WTC11 (cell line): ENCODE results near the gene P2RY4. TPM values are rescaled to one million over a fixed set of nuclear protein-coding genes. Genes with fewer than 3 reads are reported as not detected.
"Not testable (repeated sequence)": the region's sequence is repeated elsewhere in the genome, so short reads cannot be mapped to it uniquely, and the experiment has no call there.

ENCODE experiments used
- ATAC-seq: fragments of 200-7000 bp; cut with Tn5 transposase; 2 replicates; pipeline ENCODE4 v1.10.0; 2021; ENCODE audit warnings: mild to moderate bottlenecking, moderate library complexity
- CTCF ChIA-PET: fragments of 300-600 bp; sonication (Branson Sonifier 250); formaldehyde crosslinking; loops from one replicate; lab custom pipeline; 2021; ENCODE audit warnings: antibody characterized with exemption; lab: Charles Lee
- POLR2A ChIA-PET: fragments of 350-600 bp; sonication (Branson Sonifier 250); formaldehyde crosslinking; loops from one replicate; lab custom pipeline; 2021; ENCODE audit warnings: antibody characterized with exemption; lab: Charles Lee
- DNase-seq: peaks from one replicate; pipeline ENCODE4 v3.0.0; 2021; ENCODE audit warnings: low spot score
- H3K27ac Mint-ChIP-seq: 2 replicates; pipeline ENCODE4 v1.8.0; 2021; ENCODE audit warnings: mixed read lengths
- H3K27me3 Mint-ChIP-seq: 2 replicates; pipeline ENCODE4 v1.8.0; 2021; ENCODE audit warnings: low read depth, mild to moderate bottlenecking, moderate library complexity, mixed read lengths
- H3K36me3 Mint-ChIP-seq: 2 replicates; pipeline ENCODE4 v1.8.0; 2021; ENCODE audit warnings: mixed read lengths
- H3K4me1 Mint-ChIP-seq: 2 replicates; pipeline ENCODE4 v1.8.0; 2022; ENCODE audit warnings: mixed read lengths
- H3K4me3 Mint-ChIP-seq: 2 replicates; pipeline ENCODE4 v1.8.0; 2021; ENCODE audit warnings: mild to moderate bottlenecking, moderate library complexity, mixed read lengths
- H3K9me3 Mint-ChIP-seq: 2 replicates; pipeline ENCODE4 v1.8.0; 2021; ENCODE audit warnings: mixed read lengths
- ESRRA ChIP-seq: sonication (generic); formaldehyde crosslinking; IDR thresholded peaks from 2 replicates; pipeline ENCODE4 v1.8.1; 2022; ENCODE audit warnings: mild to moderate bottlenecking, missing genetic modification reagents, borderline replicate concordance
- FOXJ3 ChIP-seq: sonication (generic); formaldehyde crosslinking; IDR thresholded peaks from 2 replicates; pipeline ENCODE4 v1.9.0; 2021; ENCODE audit warnings: missing genetic modification reagents, mild to moderate bottlenecking, borderline replicate concordance
- GTF2I ChIP-seq: fragments of 250-450 bp; sonication (Bioruptor Pico); conservative IDR thresholded peaks from 2 replicates; pipeline ENCODE4 v1.4.0; 2021; ENCODE audit warnings: mild to moderate bottlenecking
- HMGA2 ChIP-seq: fragments of 250-450 bp; sonication (Bioruptor Pico); IDR thresholded peaks from 2 replicates; pipeline ENCODE4 v1.4.0; 2021; ENCODE audit warnings: mild to moderate bottlenecking, moderate library complexity
- IRF2 ChIP-seq: sonication (generic); formaldehyde crosslinking; IDR thresholded peaks from 2 replicates; pipeline ENCODE4 v1.8.0; 2022; ENCODE audit warnings: low read depth, missing genetic modification reagents, borderline replicate concordance
- NR3C1 ChIP-seq: sonication (generic); formaldehyde crosslinking; conservative IDR thresholded peaks from 2 replicates; pipeline ENCODE4 v1.8.1; 2023; ENCODE audit warnings: low read depth, mild to moderate bottlenecking, missing genetic modification reagents
- PRRX2 ChIP-seq: fragments of 250-450 bp; sonication (Bioruptor Pico); IDR thresholded peaks from 2 replicates; pipeline ENCODE4 v1.8.0; 2021; ENCODE audit warnings: mild to moderate bottlenecking
- RELA ChIP-seq: sonication (generic); formaldehyde crosslinking; IDR thresholded peaks from 2 replicates; pipeline ENCODE4 v1.8.1; 2022; ENCODE audit warnings: missing genetic modification reagents, mild to moderate bottlenecking, borderline replicate concordance
- ZNF138 ChIP-seq: sonication (generic); formaldehyde crosslinking; conservative IDR thresholded peaks from 2 replicates; pipeline ENCODE4 v1.8.1; 2022; ENCODE audit warnings: mild to moderate bottlenecking, moderate library complexity, missing genetic modification reagents
- ZNF232 ChIP-seq: sonication (generic); formaldehyde crosslinking; IDR thresholded peaks from 2 replicates; pipeline ENCODE4 v1.8.0; 2022; ENCODE audit warnings: mild to moderate bottlenecking, missing genetic modification reagents
- ZNF416 ChIP-seq: fragments of 250-450 bp; sonication (Bioruptor Pico); IDR thresholded peaks from 2 replicates; pipeline ENCODE4 v1.9.0; 2021; ENCODE audit warnings: mild to moderate bottlenecking, inconsistent platforms
- ZNF671 ChIP-seq: fragments of 250-450 bp; sonication (Bioruptor Pico); IDR thresholded peaks from 2 replicates; pipeline ENCODE4 v1.8.0; 2021; ENCODE audit warnings: mild to moderate bottlenecking
- total RNA-seq: library from RNA; stranded (reverse); gene quantifications from 3 replicates; pipeline ENCODE4 v1.2.3, GENCODE V29; 2021
- TF ChIP-seq, protein P1 (sequence below): sonication (generic); formaldehyde crosslinking; IDR thresholded peaks from 2 replicates; pipeline ENCODE4 v1.8.1; 2022; ENCODE audit warnings: missing genetic modification reagents, borderline replicate concordance
- TF ChIP-seq, protein P2 (sequence below): fragments of 250-450 bp; sonication (Bioruptor Pico); IDR thresholded peaks from 2 replicates; pipeline ENCODE4 v1.9.0; 2021; ENCODE audit warnings: mild to moderate bottlenecking
- TF ChIP-seq, protein P3 (sequence below): sonication (generic); formaldehyde crosslinking; IDR thresholded peaks from 2 replicates; pipeline ENCODE4 v1.8.0; 2022; ENCODE audit warnings: mild to moderate bottlenecking, missing genetic modification reagents
- TF ChIP-seq, protein P4 (sequence below): fragments of 250-450 bp; sonication (Bioruptor Pico); IDR thresholded peaks from 2 replicates; pipeline ENCODE4 v1.9.0; 2021; ENCODE audit warnings: mild to moderate bottlenecking
- TF ChIP-seq, protein P5 (sequence below): sonication (generic); formaldehyde crosslinking; IDR thresholded peaks from 2 replicates; pipeline ENCODE4 v1.8.1; 2023; ENCODE audit warnings: mild to moderate bottlenecking, missing genetic modification reagents
- TF ChIP-seq, protein P6 (sequence below): fragments of 250-450 bp; sonication (Bioruptor Pico); IDR thresholded peaks from 2 replicates; pipeline ENCODE4 v1.9.0; 2021; ENCODE audit warnings: mild to moderate bottlenecking, borderline replicate concordance

P2RY4 gene
- total RNA-seq, 1 experiment from 2014 or later, result not detected

DNA sequence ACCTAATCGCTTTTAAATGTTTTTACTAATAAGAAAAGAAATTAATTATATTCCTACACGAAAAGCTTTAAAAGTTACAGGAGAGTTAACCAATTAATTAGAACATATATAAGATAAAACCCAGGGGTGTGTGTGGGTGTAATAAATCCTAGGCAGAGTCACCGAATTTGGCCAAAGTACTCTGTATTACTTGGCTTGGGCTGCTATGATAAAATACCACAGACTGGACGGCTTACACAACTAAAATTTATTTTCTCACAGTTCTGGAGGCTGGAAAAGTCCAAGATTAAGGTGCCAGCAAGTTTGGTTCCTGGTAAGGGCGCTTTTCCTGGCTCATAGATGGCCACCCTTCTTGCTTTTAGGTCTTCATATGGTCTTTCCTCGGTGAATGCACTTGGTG lies 15.1 kb downstream of the P2RY4 start:
- H3K36me3 Mint-ChIP-seq, result no peaks in the 10 kb centered on the region
- ChIA-PET POLR2A (no interaction called here), CTCF (no interaction called here)
- no peaks in the 10 kb centered on the region for H3K27me3 Mint-ChIP-seq
- H3K4me1 Mint-ChIP-seq, result peaks cover 13% of the 10 kb centered on the region
- ATAC-seq, result no peak
- DNase-seq, result no peak
- H3K27ac Mint-ChIP-seq, result no peak overlapping the region
- no peak overlapping the region for H3K4me3 Mint-ChIP-seq
- no peaks in the 10 kb centered on the region for H3K9me3 Mint-ChIP-seq
- TF ChIP-seq RELA (CRISPR knock-in tag), result no peak
- TF ChIP-seq, protein P1, sequence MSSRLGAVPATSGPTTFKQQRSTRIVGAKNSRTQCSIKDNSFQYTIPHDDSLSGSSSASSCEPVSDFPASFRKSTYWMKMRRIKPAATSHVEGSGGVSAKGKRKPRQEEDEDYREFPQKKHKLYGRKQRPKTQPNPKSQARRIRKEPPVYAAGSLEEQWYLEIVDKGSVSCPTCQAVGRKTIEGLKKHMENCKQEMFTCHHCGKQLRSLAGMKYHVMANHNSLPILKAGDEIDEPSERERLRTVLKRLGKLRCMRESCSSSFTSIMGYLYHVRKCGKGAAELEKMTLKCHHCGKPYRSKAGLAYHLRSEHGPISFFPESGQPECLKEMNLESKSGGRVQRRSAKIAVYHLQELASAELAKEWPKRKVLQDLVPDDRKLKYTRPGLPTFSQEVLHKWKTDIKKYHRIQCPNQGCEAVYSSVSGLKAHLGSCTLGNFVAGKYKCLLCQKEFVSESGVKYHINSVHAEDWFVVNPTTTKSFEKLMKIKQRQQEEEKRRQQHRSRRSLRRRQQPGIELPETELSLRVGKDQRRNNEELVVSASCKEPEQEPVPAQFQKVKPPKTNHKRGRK, result no peak
- TF ChIP-seq, protein P2, sequence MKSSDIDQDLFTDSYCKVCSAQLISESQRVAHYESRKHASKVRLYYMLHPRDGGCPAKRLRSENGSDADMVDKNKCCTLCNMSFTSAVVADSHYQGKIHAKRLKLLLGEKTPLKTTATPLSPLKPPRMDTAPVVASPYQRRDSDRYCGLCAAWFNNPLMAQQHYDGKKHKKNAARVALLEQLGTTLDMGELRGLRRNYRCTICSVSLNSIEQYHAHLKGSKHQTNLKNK (CRISPR knock-in tag), result no peak
- TF ChIP-seq GTF2I (CRISPR knock-in tag), result no peak
- TF ChIP-seq, protein P3, sequence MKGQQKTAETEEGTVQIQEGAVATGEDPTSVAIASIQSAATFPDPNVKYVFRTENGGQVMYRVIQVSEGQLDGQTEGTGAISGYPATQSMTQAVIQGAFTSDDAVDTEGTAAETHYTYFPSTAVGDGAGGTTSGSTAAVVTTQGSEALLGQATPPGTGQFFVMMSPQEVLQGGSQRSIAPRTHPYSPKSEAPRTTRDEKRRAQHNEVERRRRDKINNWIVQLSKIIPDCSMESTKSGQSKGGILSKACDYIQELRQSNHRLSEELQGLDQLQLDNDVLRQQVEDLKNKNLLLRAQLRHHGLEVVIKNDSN, result no peak
- TF ChIP-seq, protein P4, sequence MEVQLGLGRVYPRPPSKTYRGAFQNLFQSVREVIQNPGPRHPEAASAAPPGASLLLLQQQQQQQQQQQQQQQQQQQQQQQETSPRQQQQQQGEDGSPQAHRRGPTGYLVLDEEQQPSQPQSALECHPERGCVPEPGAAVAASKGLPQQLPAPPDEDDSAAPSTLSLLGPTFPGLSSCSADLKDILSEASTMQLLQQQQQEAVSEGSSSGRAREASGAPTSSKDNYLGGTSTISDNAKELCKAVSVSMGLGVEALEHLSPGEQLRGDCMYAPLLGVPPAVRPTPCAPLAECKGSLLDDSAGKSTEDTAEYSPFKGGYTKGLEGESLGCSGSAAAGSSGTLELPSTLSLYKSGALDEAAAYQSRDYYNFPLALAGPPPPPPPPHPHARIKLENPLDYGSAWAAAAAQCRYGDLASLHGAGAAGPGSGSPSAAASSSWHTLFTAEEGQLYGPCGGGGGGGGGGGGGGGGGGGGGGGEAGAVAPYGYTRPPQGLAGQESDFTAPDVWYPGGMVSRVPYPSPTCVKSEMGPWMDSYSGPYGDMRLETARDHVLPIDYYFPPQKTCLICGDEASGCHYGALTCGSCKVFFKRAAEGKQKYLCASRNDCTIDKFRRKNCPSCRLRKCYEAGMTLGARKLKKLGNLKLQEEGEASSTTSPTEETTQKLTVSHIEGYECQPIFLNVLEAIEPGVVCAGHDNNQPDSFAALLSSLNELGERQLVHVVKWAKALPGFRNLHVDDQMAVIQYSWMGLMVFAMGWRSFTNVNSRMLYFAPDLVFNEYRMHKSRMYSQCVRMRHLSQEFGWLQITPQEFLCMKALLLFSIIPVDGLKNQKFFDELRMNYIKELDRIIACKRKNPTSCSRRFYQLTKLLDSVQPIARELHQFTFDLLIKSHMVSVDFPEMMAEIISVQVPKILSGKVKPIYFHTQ, result no peak
- TF ChIP-seq ZNF138 (CRISPR knock-in tag), result no peak
- no peak for TF ChIP-seq ESRRA (CRISPR knock-in tag)
- TF ChIP-seq PRRX2 (CRISPR knock-in tag), result no peak
- TF ChIP-seq NR3C1 (CRISPR knock-in tag), result no peak
- TF ChIP-seq ZNF416, result no peak
- TF ChIP-seq, protein P5, sequence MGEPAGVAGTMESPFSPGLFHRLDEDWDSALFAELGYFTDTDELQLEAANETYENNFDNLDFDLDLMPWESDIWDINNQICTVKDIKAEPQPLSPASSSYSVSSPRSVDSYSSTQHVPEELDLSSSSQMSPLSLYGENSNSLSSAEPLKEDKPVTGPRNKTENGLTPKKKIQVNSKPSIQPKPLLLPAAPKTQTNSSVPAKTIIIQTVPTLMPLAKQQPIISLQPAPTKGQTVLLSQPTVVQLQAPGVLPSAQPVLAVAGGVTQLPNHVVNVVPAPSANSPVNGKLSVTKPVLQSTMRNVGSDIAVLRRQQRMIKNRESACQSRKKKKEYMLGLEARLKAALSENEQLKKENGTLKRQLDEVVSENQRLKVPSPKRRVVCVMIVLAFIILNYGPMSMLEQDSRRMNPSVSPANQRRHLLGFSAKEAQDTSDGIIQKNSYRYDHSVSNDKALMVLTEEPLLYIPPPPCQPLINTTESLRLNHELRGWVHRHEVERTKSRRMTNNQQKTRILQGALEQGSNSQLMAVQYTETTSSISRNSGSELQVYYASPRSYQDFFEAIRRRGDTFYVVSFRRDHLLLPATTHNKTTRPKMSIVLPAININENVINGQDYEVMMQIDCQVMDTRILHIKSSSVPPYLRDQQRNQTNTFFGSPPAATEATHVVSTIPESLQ (CRISPR knock-in tag), result no peak
- TF ChIP-seq IRF2 (CRISPR knock-in tag), result no peak
- TF ChIP-seq ZNF671 (CRISPR knock-in tag), result no peak
- TF ChIP-seq ZNF232, result no peak
- TF ChIP-seq HMGA2, result no peak
- no peak for TF ChIP-seq FOXJ3 (CRISPR knock-in tag)
- TF ChIP-seq, protein P6, sequence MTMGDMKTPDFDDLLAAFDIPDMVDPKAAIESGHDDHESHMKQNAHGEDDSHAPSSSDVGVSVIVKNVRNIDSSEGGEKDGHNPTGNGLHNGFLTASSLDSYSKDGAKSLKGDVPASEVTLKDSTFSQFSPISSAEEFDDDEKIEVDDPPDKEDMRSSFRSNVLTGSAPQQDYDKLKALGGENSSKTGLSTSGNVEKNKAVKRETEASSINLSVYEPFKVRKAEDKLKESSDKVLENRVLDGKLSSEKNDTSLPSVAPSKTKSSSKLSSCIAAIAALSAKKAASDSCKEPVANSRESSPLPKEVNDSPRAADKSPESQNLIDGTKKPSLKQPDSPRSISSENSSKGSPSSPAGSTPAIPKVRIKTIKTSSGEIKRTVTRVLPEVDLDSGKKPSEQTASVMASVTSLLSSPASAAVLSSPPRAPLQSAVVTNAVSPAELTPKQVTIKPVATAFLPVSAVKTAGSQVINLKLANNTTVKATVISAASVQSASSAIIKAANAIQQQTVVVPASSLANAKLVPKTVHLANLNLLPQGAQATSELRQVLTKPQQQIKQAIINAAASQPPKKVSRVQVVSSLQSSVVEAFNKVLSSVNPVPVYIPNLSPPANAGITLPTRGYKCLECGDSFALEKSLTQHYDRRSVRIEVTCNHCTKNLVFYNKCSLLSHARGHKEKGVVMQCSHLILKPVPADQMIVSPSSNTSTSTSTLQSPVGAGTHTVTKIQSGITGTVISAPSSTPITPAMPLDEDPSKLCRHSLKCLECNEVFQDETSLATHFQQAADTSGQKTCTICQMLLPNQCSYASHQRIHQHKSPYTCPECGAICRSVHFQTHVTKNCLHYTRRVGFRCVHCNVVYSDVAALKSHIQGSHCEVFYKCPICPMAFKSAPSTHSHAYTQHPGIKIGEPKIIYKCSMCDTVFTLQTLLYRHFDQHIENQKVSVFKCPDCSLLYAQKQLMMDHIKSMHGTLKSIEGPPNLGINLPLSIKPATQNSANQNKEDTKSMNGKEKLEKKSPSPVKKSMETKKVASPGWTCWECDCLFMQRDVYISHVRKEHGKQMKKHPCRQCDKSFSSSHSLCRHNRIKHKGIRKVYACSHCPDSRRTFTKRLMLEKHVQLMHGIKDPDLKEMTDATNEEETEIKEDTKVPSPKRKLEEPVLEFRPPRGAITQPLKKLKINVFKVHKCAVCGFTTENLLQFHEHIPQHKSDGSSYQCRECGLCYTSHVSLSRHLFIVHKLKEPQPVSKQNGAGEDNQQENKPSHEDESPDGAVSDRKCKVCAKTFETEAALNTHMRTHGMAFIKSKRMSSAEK (CRISPR knock-in tag), result no peak

DNA sequence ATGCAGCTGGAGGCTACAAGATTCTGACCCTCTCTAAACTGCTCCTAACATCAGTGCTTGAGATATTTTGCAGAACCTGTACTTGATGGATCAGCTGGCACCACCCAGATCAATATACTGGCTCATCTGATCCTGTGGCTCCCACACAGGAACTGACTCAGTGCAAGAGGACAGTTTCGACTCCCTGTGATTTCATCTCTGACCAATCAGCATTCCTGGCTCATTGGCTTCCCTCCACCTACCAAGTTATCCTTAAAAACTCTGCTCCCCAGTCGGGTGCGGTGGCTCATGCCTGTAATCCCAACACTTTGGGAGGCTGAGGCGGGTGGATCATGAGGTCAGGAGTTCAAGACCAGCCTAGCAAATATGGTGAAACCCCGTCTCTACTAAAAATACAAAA lies 16.4 kb downstream of the P2RY4 start:
- H3K4me3 Mint-ChIP-seq, ATAC-seq, DNase-seq, H3K27ac Mint-ChIP-seq, H3K9me3 Mint-ChIP-seq, CTCF ChIA-PET, POLR2A ChIA-PET, H3K27me3 Mint-ChIP-seq, H3K36me3 Mint-ChIP-seq: not testable (repeated sequence)
- H3K4me1 Mint-ChIP-seq, result peaks cover 13% of the 10 kb centered on the region
